SU-DHL-6 (cell line): Measurements from ENCODE around the gene FIGNL2.

ENCODE experiments used
- H2AFZ ChIP-seq: fragments of 200-600 bp; sonication (generic); 2 replicates; pipeline ENCODE4 v1.6.1; 2014; ENCODE audit warnings: low read depth, mild to moderate bottlenecking, moderate library complexity, mixed read lengths, antibody characterized with exemption, low read length; ENCODE audit not compliant: severe bottlenecking
- H3F3A ChIP-seq: fragments of 200-600 bp; shearing (Covaris generic); 2 replicates; pipeline ENCODE4 v1.6.0; 2016; ENCODE audit warnings: antibody characterized with exemption, mild to moderate bottlenecking; ENCODE audit not compliant: insufficient read depth
- H3K27ac ChIP-seq: fragments of 200-600 bp; sonication (generic); 2 replicates; pipeline ENCODE4 v1.5.1; 2016; ENCODE audit warnings: low read depth, mild to moderate bottlenecking, low read length, moderate library complexity, mixed read lengths
- H3K27me3 ChIP-seq: fragments of 200-600 bp; sonication (generic), shearing (Covaris generic); 2 replicates; pipeline ENCODE4 v1.6.0; 2014; ENCODE audit warnings: mild to moderate bottlenecking, low read length
- H3K36me3 ChIP-seq: fragments of 200-600 bp; sonication (generic); 2 replicates; pipeline ENCODE4 v1.6.1; 2014; ENCODE audit warnings: mild to moderate bottlenecking, low read length, mixed read lengths
- H3K4me2 ChIP-seq: fragments of 300-600, 200-600 bp; shearing (Covaris generic), sonication (generic); 2 replicates; pipeline ENCODE4 v1.6.0; 2014; ENCODE audit warnings: low read length, low read depth, mild to moderate bottlenecking; ENCODE audit not compliant: poor library complexity, severe bottlenecking
- H3K4me3 ChIP-seq: fragments of 200-600 bp; sonication (generic); 2 replicates; pipeline ENCODE4 v1.5.1; 2014; ENCODE audit warnings: antibody characterized with exemption, low read length, mild to moderate bottlenecking, mixed read lengths; ENCODE audit not compliant: insufficient read depth, poor library complexity, severe bottlenecking
- H3K79me2 ChIP-seq: fragments of 200-600 bp; sonication (generic); 2 replicates; pipeline ENCODE4 v1.6.1; 2014; ENCODE audit warnings: mild to moderate bottlenecking, low read length, moderate library complexity; ENCODE audit not compliant: insufficient read depth
- H3K9ac ChIP-seq: fragments of 200-600 bp; sonication (generic); 2 replicates; pipeline ENCODE4 v1.7.0; 2014; ENCODE audit warnings: mild to moderate bottlenecking, low read length
- H3K9me2 ChIP-seq: fragments of 200-600 bp; sonication (generic); replicated peaks from 2 replicates; pipeline ENCODE4 v1.6.1; 2014; ENCODE audit warnings: low read length; ENCODE audit not compliant: insufficient read depth
- H3K9me3 ChIP-seq: fragments of 200-600 bp; sonication (generic); 2 replicates; pipeline ENCODE4 v1.6.1; 2014; ENCODE audit warnings: low read length, mixed read lengths; ENCODE audit not compliant: insufficient read depth
- H4K20me1 ChIP-seq: fragments of 200-600 bp; sonication (generic); 2 replicates; pipeline ENCODE4 v1.6.1; 2014; ENCODE audit warnings: low read depth, mild to moderate bottlenecking, antibody characterized with exemption, low read length, moderate library complexity, mixed read lengths
- EZH2phosphoT487 ChIP-seq: fragments of 200-600 bp; sonication (generic), shearing (Covaris generic); conservative IDR thresholded peaks from 2 replicates; pipeline ENCODE4 v1.6.1; 2018; ENCODE audit warnings: mild to moderate bottlenecking, antibody characterized with exemption, low read length, moderate library complexity, mixed read lengths
- TF ChIP-seq, protein P1 (sequence below): fragments of 200-600 bp; sonication (generic); IDR thresholded peaks from one replicate; pipeline ENCODE4 v1.5.1; 2017; ENCODE audit warnings: antibody characterized with exemption, mild to moderate bottlenecking, low read length, moderate library complexity; ENCODE audit not compliant: insufficient read depth, poor library complexity, severe bottlenecking

The FIGNL2 gene

DNA sequence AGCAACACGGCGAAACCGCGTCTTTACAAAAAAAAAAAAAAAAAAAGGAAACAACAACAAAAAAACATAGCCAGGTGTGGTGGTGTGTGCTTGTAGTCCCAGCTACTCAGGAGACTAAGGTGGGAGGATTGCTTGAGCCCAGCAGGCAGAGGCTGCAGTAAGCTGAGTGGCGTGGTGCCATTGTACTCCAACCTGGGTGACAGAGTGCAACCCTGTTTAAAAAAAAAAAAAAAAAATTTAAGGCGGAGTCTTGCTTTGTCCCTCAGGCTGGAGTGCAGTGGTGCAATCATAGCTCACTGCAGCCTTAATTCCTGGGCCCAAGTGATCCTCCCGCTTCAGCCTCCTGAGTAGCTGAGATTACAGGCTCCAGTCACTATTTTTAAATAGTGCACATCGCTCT is 18.2 kb upstream of the FIGNL2 start:
- no peaks in the 10 kb centered on the region for H3K36me3 ChIP-seq
- H3K79me2 ChIP-seq = no peaks in the 10 kb centered on the region
- H2AFZ ChIP-seq = no peak overlapping the region
- no peaks in the 10 kb centered on the region for H3F3A ChIP-seq
- no peaks in the 10 kb centered on the region for H3K9me3 ChIP-seq
- H4K20me1 ChIP-seq = no peaks in the 10 kb centered on the region
- no peaks in the 10 kb centered on the region for H3K27me3 ChIP-seq
- H3K27ac ChIP-seq = no peak overlapping the region
- H3K9me2 ChIP-seq = no peaks in the 10 kb centered on the region
- no peak overlapping the region for H3K4me2 ChIP-seq
- no peak overlapping the region for H3K9ac ChIP-seq
- TF ChIP-seq, protein P1, sequence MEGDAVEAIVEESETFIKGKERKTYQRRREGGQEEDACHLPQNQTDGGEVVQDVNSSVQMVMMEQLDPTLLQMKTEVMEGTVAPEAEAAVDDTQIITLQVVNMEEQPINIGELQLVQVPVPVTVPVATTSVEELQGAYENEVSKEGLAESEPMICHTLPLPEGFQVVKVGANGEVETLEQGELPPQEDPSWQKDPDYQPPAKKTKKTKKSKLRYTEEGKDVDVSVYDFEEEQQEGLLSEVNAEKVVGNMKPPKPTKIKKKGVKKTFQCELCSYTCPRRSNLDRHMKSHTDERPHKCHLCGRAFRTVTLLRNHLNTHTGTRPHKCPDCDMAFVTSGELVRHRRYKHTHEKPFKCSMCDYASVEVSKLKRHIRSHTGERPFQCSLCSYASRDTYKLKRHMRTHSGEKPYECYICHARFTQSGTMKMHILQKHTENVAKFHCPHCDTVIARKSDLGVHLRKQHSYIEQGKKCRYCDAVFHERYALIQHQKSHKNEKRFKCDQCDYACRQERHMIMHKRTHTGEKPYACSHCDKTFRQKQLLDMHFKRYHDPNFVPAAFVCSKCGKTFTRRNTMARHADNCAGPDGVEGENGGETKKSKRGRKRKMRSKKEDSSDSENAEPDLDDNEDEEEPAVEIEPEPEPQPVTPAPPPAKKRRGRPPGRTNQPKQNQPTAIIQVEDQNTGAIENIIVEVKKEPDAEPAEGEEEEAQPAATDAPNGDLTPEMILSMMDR = no peak
- no peak for TF ChIP-seq EZH2phosphoT487
- H3K4me3 ChIP-seq = no peak overlapping the region

DNA sequence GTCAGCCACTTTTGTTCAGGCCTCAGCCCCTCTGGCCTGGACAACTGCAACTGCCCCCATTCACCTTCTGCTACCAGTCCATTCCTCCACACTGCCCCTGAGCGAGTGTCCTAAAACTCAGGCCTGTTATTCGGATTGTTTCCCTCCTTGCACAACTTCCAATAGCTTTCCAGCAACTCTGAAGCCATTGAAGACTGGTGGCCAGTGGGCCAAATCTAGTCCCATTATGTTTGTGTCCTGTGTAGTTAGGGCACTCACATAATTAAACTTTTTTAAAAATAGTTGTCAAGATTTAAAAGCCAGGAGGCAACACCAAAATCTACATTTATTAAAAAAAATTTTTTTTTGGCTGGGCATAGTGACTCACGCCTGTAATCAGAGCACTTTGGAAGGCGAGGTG is 17.8 kb upstream of the FIGNL2 start:
- no peak overlapping the region for H3K9ac ChIP-seq

DNA sequence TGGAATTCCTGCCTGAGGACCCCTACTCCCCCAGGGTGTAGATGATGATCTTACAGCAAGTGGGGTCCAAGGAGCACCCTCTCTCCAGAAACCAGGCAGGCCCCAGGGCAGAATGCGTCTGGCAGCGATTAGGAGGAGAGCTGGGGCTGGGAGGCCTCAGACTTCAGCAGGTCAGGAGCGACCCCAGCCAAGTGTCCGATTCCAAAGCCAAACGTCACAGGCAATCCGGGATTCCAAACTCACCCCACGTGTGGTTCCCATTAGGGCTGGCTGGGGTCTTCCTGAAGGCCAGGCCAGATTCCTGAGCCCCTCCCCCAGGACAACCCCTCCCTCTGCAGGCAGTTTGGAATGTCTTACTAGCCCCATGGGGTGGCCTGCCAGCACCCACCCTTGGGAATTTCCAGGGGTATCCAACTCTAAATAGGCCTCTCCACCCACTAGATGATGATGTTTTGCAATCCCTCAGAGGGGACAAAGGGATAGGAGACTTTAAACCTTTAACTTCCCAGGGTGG is 17.3 kb upstream of the FIGNL2 start:
- no peak overlapping the region for H2AFZ ChIP-seq
- TF ChIP-seq EZH2phosphoT487 = no peak
- TF ChIP-seq, protein P1 = no peak
- no peak overlapping the region for H3K9ac ChIP-seq
- no peak overlapping the region for H3K4me2 ChIP-seq
- H3F3A ChIP-seq = no peaks in the 10 kb centered on the region
- no peaks in the 10 kb centered on the region for H3K9me3 ChIP-seq
- H4K20me1 ChIP-seq = no peaks in the 10 kb centered on the region
- no peaks in the 10 kb centered on the region for H3K27me3 ChIP-seq
- H3K36me3 ChIP-seq = no peaks in the 10 kb centered on the region
- H3K27ac ChIP-seq = no peak overlapping the region
- no peak overlapping the region for H3K4me3 ChIP-seq
- no peaks in the 10 kb centered on the region for H3K9me2 ChIP-seq
- no peaks in the 10 kb centered on the region for H3K79me2 ChIP-seq

More for the DNA sequence above, 17.8 kb upstream of the FIGNL2 start:
- no peaks in the 10 kb centered on the region for H3K9me3 ChIP-seq
- no peak overlapping the region for H2AFZ ChIP-seq
- no peaks in the 10 kb centered on the region for H3K27me3 ChIP-seq
- no peaks in the 10 kb centered on the region for H3K79me2 ChIP-seq
- H3K4me3 ChIP-seq = no peak overlapping the region
- no peaks in the 10 kb centered on the region for H3K9me2 ChIP-seq
- H3F3A ChIP-seq = no peaks in the 10 kb centered on the region
- H3K36me3 ChIP-seq = no peaks in the 10 kb centered on the region
- no peak for TF ChIP-seq EZH2phosphoT487
- TF ChIP-seq, protein P1 = no peak
- no peaks in the 10 kb centered on the region for H4K20me1 ChIP-seq
- H3K27ac ChIP-seq = no peak overlapping the region
- no peak overlapping the region for H3K4me2 ChIP-seq
